ENCODE results near the gene PCSK4. TPM values are rescaled to one million over a fixed set of nuclear protein-coding genes. Genes with fewer than 3 reads are reported as not detected.
A peak's percentile ranks its signal among the peaks of the same experiment; 100 is the strongest.

The PCSK4 gene
- total RNA-seq, 1 donor from 2014 or later, result 0.53 TPM

DNA sequence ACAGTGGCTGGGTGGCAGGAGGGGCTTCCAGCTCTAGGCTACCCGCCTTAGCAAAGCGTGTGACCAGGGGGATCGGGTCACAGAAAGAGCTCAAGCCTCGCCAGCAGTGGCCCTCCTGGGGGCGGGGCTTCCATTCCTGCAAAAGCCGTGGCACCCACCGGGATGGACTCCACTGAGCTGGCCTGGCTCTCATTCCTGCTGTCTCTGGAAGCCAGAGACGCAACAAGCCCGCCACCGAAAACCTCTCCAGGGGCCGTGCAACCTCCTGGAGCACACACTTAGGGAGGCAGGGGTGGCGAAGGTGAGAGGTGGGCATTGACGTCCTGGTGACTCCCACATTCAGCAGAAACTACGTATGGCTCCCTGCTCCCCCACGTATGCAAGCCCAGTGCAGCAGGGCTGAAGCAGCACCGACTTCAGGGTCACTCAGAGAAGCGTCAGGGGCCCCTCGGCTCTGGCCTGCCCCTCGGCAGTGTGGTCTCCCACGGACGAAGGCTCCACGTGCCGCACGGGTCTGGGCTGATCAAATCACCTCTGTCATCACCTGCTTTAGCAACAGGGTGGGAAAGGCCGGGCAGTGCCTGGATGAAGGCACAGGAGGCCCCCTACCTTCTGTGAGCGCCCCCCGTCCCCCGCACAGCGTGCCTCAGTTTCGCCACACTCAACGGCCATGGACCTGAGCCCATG is 14.3 kb downstream of the PCSK4 start:
- TF ChIP-seq, protein P1, sequence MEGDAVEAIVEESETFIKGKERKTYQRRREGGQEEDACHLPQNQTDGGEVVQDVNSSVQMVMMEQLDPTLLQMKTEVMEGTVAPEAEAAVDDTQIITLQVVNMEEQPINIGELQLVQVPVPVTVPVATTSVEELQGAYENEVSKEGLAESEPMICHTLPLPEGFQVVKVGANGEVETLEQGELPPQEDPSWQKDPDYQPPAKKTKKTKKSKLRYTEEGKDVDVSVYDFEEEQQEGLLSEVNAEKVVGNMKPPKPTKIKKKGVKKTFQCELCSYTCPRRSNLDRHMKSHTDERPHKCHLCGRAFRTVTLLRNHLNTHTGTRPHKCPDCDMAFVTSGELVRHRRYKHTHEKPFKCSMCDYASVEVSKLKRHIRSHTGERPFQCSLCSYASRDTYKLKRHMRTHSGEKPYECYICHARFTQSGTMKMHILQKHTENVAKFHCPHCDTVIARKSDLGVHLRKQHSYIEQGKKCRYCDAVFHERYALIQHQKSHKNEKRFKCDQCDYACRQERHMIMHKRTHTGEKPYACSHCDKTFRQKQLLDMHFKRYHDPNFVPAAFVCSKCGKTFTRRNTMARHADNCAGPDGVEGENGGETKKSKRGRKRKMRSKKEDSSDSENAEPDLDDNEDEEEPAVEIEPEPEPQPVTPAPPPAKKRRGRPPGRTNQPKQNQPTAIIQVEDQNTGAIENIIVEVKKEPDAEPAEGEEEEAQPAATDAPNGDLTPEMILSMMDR (IDR thresholded peaks at IDR 0.05; ENCODE audit: insufficient read depth, low read length, severe bottlenecking), result no peak
- H3K27me3 ChIP-seq (ENCODE audit: control insufficient read depth, insufficient read depth, low read length), result no peaks in the 10 kb centered on the region
- no peak for DNase-seq (ENCODE audit: low read depth)
- FAIRE-seq, result no peak
- H3K4me3 ChIP-seq (ENCODE audit: low read depth, low read length), result no peak overlapping the region
- H3K36me3 ChIP-seq (ENCODE audit: control insufficient read depth, insufficient read depth, low read length), result peaks cover 4% of the 10 kb centered on the region

DNA sequence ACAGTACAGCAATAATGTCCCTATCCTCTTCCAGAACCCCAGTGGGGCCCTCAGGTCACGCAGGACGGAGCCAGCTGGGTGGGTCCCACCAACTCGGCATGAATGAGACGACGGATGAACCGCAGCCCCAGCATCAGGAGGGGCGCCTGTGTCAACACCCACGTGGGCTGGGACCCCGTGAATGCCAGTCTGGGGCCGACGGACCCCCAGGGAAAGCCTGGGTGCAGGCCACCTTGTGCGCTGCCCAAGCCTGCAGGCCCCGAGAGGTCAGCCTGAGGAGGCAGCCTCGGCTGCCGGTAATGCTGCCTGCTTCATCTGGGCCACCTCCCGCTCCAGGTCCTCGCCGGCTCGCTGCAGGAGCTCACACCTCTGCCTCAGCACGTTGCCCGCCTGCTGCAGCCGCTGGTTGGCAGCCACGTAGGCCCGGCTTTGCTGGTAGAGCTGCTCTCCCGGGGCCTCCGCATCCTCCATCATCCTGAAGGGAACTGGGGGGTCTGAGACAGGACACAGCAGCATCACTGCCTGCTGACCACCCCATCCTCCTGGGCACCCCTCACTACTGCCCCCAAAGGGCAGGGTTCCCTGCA is 15.3 kb downstream of the PCSK4 start:
- no peak overlapping the region for H3K4me3 ChIP-seq (ENCODE audit: low read depth, low read length)
- H3K36me3 ChIP-seq (ENCODE audit: control insufficient read depth, insufficient read depth, low read length), result peaks cover 4% of the 10 kb centered on the region
- FAIRE-seq (no peak), DNase-seq (ENCODE audit: low read depth) (no peak)
- no peaks in the 10 kb centered on the region for H3K27me3 ChIP-seq (ENCODE audit: control insufficient read depth, insufficient read depth, low read length)
- TF ChIP-seq, protein P1 (IDR thresholded peaks at IDR 0.05; ENCODE audit: insufficient read depth, low read length, severe bottlenecking), result no peak

DNA sequence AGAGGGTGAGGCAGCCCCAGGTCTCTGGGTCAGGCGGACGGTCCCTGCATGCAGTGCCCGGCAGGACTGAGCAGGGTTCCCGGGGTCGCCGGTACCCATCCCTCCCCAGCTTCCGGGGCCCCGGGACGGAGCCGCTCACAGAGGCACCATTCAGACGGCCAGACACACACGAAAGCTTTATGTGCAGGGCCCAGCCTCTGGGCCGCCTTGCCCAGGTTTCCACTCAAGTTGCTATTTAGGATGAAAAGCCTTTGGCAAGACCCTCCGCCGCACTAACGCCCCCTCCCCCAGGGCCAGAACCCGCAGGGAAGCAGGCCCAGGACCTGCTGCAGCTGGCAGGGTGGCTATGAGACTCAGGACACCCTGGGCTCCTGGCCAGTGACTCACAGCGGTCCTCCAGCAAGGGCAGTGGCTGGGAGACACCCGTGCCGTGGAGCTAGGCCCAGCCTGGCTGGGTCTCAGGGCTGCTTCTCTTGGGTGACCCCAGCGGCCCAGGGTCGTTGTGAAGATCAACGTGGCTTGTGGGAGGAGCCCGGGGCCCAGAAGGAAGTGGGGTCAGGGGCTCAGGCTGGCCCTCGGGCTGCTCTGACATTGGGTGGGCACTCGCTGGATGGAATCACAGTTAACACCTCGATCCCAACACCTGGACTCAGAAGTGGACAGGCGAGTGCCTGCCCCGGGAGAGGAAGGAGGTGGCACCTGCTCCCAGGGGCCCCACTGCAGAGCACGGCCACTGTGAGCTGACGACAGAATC is 16.0 kb downstream of the PCSK4 start:
- Histone ChIP-seq H3K4me3 (ENCODE audit: low read depth, low read length) (no peak overlapping the region), H3K27me3 (ENCODE audit: control insufficient read depth, insufficient read depth, low read length) (no peaks in the 10 kb centered on the region), H3K36me3 (ENCODE audit: control insufficient read depth, insufficient read depth, low read length) (peaks cover 4% of the 10 kb centered on the region)
- TF ChIP-seq, protein P1 (IDR thresholded peaks at IDR 0.05; ENCODE audit: insufficient read depth, low read length, severe bottlenecking), result no peak
- DNase-seq (ENCODE audit: low read depth) (no peak), FAIRE-seq (no peak)

- FAIRE-seq (peak; percentile 43), DNase-seq (ENCODE audit: low read depth) (no peak)
- H3K27me3 ChIP-seq (ENCODE audit: control insufficient read depth, insufficient read depth, low read length), result no peaks in the 10 kb centered on the region
- H3K36me3 ChIP-seq (ENCODE audit: control insufficient read depth, insufficient read depth, low read length), result peaks cover 4% of the 10 kb centered on the region
- TF ChIP-seq, protein P1 (IDR thresholded peaks at IDR 0.05; ENCODE audit: insufficient read depth, low read length, severe bottlenecking), result no peak
- H3K4me3 ChIP-seq (ENCODE audit: low read depth, low read length), result no peak overlapping the region
Measured at GRCh38 chr19:1473085-1473851, 16.9 kb downstream of the PCSK4 start.

- Histone ChIP-seq H3K27me3 (ENCODE audit: control insufficient read depth, insufficient read depth, low read length) (peaks cover 1% of the 10 kb centered on the region), H3K36me3 (ENCODE audit: control insufficient read depth, insufficient read depth, low read length) (peaks cover 4% of the 10 kb centered on the region), H3K4me3 (ENCODE audit: low read depth, low read length) (no peak overlapping the region)
- FAIRE-seq (no peak), DNase-seq (ENCODE audit: low read depth) (no peak)
- TF ChIP-seq, protein P1 (IDR thresholded peaks at IDR 0.05; ENCODE audit: insufficient read depth, low read length, severe bottlenecking), result no peak
Measured at GRCh38 chr19:1472231-1473084, 17.7 kb downstream of the PCSK4 start.

All from bronchial epithelial cell (primary cell).